AG08396 (cell line): ENCODE data around the gene MPV17.
A peak's percentile ranks its signal among the peaks of the same experiment; 100 is the strongest.
"Not testable (repeated sequence)": the region's sequence is repeated elsewhere in the genome, so short reads cannot be mapped to it uniquely, and the experiment has no call there.

ENCODE experiments used
- DNase-seq: peaks from one replicate; pipeline ENCODE4 v3.0.0; 2012; ENCODE audit warnings: low spot score, mixed read lengths

Gene MPV17

GRCh38 chr2:27298391-27299080 is 24.4 kb downstream of the MPV17 start:
- no peak for DNase-seq

GRCh38 chr2:27297195-27297594 is 25.7 kb downstream of the MPV17 start:
- DNase-seq = no peak

GRCh38 chr2:27296481-27296880 is 26.4 kb downstream of the MPV17 start:
- no peak for DNase-seq

DNA sequence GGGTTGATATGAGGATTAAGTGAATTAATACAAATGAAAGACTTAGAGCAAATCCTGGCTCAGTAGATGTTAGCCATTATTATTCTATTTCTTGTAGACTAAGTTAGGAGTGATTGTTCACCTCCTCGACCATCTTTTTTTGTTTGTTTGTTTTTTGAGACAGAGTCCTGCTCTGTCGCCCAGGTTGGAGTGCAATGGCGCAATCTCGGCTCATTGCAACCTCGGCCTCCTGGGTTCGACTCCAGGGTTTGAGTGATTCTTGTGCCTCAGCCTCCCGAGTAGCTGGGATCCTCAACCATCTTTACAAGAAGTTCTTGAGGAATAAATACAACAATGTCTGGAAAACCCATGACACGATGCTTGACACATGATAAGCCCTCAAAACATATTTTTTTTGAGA is 28.0 kb downstream of the MPV17 start:
- DNase-seq = no peak

DNA sequence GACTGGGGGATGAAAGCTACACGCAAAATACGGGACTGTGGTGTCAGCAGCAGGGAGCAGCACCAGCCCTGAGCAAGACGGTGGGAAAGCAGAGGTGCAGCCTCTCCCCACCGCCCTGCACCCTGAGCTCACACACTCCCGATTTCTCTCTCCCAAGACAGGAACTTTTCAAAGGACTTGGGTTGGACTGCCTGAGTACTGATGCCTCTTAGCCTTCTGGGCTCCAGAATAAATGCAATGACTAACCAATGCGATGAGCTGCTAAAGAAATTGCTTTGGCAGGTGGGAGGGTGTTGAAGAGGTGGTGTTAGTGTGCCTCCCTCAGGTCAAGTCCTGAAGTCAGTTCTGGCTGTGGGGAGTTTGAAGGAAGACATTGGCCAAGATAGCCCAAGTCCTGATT is 31.0 kb downstream of the MPV17 start:
- no peak for DNase-seq

DNA sequence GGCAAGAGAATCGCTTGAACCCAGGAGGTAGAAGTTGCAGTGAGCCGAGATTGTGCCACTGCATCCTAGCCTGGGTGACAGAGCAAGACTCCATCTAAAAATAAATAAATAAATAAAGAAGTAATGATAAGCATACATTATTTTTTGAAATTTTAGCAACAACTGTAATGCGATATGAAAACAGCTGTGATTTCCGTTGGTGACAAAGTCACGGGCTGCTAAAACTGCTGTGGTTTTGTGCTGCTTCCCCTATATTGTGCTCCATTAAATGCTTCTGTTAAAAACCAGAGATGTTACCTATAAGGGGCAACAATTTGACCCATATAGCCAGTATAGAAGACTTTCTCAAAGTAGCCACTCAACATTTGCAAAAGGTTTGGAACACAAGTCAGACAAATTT is 32.3 kb downstream of the MPV17 start:
- DNase-seq = no peak

DNA sequence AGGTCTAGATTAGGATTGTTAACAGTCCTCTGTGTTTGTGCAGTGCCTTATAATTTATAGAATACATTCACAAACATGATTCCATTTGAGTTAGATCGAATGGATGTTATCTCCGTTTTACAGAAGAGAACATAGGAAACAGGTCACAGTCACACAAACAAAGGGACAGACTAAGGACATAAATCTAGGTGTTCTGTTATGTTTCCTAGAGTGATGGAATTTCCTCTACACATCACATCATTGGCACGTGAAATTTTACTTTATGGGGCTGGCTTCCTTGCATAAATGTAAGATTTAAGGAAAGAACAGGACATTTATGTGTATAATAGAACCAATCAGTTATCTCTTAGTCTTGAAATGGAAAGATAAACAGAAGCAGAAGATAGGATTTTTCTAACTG is 34.3 kb downstream of the MPV17 start:
- DNase-seq = no peak

DNA sequence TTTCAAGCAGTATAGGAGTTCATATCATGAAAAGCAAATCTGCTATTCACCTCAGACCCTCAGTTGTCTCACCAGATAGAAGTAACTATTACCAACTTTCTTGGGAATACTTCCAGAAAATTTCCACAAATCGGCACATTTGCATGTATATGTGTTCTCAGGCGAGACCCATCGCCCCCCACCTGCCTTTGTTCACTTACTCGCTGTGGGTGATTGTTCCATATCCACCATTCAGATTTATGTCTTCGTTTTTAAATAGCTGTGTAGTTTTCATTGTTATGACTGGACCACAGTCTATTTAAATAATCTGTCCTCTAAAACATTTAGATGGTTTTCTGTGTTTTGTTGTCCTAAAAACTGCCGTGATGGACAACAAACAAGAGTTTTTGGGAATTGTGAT is 37.4 kb downstream of the MPV17 start:
- DNase-seq = no peak

- DNase-seq = no peak
Observed at GRCh38 chr2:27284996-27285395, 37.9 kb downstream of the MPV17 start.

- DNase-seq = no peak
Observed at GRCh38 chr2:27282892-27283291, 40.0 kb downstream of the MPV17 start.

DNA sequence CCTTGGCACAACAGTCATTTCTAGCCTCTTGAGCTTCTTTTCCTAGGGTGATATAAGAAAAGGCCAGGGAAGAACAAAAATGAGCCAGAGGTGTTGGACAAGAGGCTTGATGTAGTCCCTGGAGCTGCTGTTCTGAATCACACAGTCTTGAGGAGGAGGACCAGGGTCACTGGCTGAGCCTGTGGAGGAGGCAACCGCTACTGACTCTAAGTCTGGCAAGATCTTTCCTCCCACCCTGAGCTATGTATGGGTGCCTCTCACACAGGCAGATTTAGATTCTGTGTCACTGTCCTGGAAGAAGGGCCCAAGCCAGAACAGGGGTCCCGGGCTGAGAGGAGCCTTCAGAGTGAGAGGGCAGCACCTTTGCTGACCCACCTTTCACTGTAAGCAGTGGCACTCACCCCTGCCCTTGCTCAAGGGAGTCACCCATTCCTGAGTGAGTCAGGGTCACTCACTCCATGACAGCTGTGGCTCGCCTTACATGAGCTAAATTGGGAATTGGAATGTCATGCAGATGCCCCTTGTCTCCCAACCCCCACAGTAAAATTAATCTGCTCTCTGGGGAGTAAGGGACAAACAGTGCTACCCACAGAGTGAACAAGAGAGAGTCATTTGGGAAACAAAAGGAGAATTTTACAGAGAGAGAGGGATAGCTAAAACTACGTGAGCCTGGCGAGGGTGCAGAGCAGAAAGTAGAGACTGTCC is 40.9 kb downstream of the MPV17 start, which contains the start of gene TRIM54:
Gene TRIM54 (plus strand): TSS at position 575 of the 705 bp plus-strand sequence. CDS start 303 bp downstream, outside the sequence.
- peak; percentile 42 for DNase-seq

- no peak for DNase-seq
Observed at GRCh38 chr2:27281442-27281841, 41.5 kb downstream of the MPV17 start.

DNA sequence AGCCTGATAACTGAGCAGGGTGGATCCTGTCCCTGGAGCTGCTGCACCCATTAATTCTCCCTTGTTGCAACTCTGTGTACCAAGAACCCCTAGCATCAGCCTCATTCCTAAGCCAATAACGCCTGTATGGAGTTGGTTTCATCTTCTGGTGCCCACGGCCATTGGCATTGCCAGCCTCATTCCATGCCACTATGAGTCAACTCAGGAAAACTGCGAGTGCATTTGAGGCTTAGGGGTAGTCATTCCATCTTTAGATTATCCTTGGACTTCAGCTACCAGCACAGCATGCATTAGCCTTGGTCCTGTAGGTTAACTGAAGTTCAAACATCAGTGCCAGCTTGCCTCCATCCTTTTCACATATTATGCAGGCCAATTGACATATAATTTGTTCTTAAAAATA is 42.1 kb downstream of the MPV17 start:
- DNase-seq = no peak

- no peak for DNase-seq
Observed at GRCh38 chr2:27278010-27278409, 44.9 kb downstream of the MPV17 start.

DNA sequence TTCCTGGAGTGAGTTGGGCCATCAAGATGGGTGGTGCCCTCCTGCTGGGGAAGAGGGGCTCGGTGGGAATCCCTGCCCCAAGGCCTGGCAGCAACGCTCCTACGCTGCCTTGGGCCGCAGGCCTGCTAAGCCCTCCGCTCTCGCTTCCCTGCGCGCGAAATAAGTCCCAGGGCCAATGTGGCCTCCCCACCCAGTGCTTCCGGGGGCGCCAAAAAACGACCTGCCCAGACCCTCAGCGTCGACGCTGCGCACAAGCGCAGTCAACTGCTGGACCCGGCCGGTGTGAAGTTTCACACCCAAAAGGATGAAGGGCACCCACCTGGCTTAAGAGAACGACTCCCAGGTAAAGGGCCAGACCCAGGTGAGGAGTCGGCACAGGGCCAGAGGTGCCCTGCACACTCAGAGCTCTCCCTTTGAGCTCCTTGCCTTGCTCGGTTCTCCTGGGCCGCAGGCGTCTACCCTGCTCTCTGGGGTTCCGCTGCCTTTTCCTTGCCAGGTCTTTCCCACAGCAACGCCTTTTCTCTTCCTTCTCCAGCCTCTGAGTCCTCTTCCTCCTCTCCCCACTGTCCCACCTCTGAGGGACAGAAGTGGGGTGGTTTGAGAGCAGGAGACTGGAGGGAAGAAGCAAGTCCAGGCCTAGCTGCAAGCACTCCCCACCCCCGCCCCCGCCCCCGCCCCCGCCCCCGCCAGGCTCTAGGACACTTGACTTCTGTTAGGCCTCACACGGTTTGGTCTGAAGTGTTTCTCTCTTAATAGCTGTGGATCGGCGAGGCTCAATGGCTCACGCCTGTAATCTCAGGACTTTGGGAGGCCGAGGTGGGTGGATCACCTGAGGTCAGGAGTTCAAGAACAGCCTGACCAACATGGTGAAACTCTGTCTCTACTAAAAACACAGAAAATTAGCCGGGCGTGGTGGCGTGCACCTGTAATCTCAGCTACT is 47.4 kb downstream of the MPV17 start, which contains the start of gene DNAJC5G:
Gene DNAJC5G (plus strand): TSS at position 223 of the 940 bp plus-strand sequence. CDS start 1,296 bp downstream, outside the sequence.
- DNase-seq = no peak

DNA sequence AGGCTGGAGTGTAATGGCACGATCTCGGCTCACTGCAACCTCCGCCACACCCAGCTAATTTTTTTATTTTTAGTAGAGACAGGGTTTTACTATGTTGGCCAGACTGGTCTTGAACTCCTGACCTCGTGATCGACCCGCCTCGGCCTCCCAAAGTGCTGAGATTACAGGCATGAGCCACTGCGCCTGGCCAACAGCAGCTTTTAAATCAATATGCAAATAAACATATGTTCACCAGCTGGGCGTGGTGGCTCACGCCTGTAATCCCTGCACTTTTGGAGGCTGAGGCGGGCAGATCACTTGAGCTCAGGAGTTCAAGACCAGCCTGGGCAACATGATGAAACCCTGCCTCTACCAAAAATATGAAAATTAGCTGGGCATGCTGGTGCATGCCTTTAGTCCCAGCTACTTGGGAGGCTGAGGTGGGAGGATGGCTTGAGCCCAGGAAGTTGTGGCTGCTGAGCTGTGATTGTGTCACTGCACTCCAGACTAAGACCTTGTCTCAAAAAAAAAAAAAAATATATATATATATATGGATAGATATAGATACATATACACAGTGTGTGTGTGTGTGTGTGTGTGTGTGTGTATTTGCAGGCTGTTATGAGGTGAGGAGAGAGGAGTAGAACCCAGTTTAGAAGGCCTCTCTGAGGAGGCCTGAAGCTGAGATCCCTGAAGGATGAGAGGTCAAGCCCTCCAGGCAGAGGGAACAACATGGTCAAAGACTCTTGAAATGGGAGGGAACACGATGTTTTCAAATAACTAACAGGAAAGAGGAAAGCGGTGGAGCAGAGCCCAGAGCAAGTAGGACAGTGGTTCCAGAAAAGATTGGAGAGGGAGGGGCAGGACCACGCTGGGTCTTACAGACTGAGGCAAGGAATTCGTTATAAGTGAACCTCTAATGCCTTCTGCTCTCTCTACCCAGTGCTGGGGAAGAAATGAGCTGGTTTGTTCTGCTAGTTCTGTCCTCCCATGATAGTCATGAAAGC is 50.1 kb downstream of the MPV17 start:
- not testable (repeated sequence) for DNase-seq

- DNase-seq = no peak
Observed at GRCh38 chr2:27271631-27272340, 51.1 kb downstream of the MPV17 start.

GRCh38 chr2:27270670-27271069 is 52.2 kb downstream of the MPV17 start:
- DNase-seq = no peak

GRCh38 chr2:27270131-27270530 is 52.8 kb downstream of the MPV17 start:
- DNase-seq = no peak

GRCh38 chr2:27268296-27268695 is 54.6 kb downstream of the MPV17 start:
- DNase-seq = not testable (repeated sequence)

DNA sequence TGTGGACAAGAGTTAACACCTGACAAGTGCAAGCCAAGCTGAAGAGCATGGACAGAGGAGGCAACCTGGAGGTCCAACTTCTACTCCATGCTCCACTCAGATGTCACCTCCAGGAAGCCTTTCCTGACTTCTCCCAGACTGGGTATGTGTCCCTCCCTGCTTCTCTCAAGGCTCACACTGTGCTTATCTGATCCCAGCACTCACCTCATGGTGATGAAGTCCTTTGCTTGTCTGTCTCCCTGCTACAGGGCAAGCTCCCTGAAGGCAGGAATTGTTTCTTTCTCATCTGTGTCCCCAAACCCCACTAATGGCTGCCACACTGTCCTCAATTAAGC is 57.4 kb downstream of the MPV17 start:
- no peak for DNase-seq
